IMR-90 (cell line): Measurements from ENCODE around the gene TSPAN32. TPM values are rescaled to one million over a fixed set of nuclear protein-coding genes. Genes with fewer than 3 reads are reported as not detected.

Source experiments
- ATAC-seq: fragments of 200-7000 bp; cut with Tn5 transposase; 2 replicates; pipeline ENCODE4 v1.9.1; 2020; ENCODE audit warnings: low read depth, mild to moderate bottlenecking, moderate library complexity
- BruUV-seq: library from RNA; stranded (reverse); fragments of 400-500 nt; replicated peaks from 2 replicates; lab custom pipeline; 2021; lab: Mats Ljungman, UMichigan
- CTCF ChIA-PET: fragments of 300-600 bp; formaldehyde crosslinking; extraction: SDS; loops from one replicate; lab custom pipeline; 2021; ENCODE audit warnings: antibody characterized with exemption; lab: Yijun Ruan, JAX
- POLR2A ChIA-PET: fragments of 300-600 bp; sonication (Branson Sonifier 250); formaldehyde crosslinking; loops from one replicate; lab custom pipeline; 2022; ENCODE audit warnings: antibody characterized with exemption; ENCODE audit not compliant: unreplicated experiment; lab: Charles Lee
- DNase-seq: peaks from one replicate; pipeline ENCODE4 v3.0.0; 2013
- H2AFZ ChIP-seq: replicated peaks from 2 replicates; pipeline ENCODE3; 2013; ENCODE audit warnings: low read length, mild to moderate bottlenecking; ENCODE audit not compliant: poor library complexity
- H2AK5ac ChIP-seq: 2 replicates; pipeline ENCODE4 v1.6.1; 2013; ENCODE audit warnings: low read depth, low read length, inconsistent platforms
- H2AK9ac ChIP-seq: replicated peaks from 2 replicates; pipeline ENCODE3; 2013; ENCODE audit warnings: mild to moderate bottlenecking, low read depth, low read length, moderate library complexity; ENCODE audit not compliant: poor library complexity
- H2BK120ac ChIP-seq: 2 replicates; pipeline ENCODE4 v1.6.1; 2013; ENCODE audit warnings: low read depth, low read length, inconsistent platforms
- H2BK15ac ChIP-seq: 3 replicates; pipeline ENCODE4 v1.6.1; 2013; ENCODE audit warnings: low read depth, low read length, inconsistent platforms
- H2BK20ac ChIP-seq: 2 replicates; pipeline ENCODE4 v1.6.1; 2013; ENCODE audit warnings: low read depth, mild to moderate bottlenecking, inconsistent platforms, low read length, moderate library complexity
- H2BK5ac ChIP-seq: 2 replicates; pipeline ENCODE4 v1.6.1; 2013; ENCODE audit warnings: mild to moderate bottlenecking, low read depth, low read length, inconsistent platforms; ENCODE audit not compliant: poor library complexity, severe bottlenecking
- H3K14ac ChIP-seq: replicated peaks from 2 replicates; pipeline ENCODE4 v1.6.1; 2013; ENCODE audit warnings: low read depth, low read length, inconsistent platforms
- H3K18ac ChIP-seq: 2 replicates; pipeline ENCODE4 v1.6.1; 2013; ENCODE audit warnings: low read depth, low read length, control low read depth
- H3K23ac ChIP-seq: 2 replicates; pipeline ENCODE4 v1.6.1; 2013; ENCODE audit warnings: low read depth, low read length, inconsistent platforms
- H3K27ac ChIP-seq: 2 replicates; pipeline ENCODE4 v1.5.1; 2013; ENCODE audit warnings: mild to moderate bottlenecking, control low read depth, low read length; ENCODE audit not compliant: insufficient read depth
- H3K27me3 ChIP-seq: 2 replicates; pipeline ENCODE4 v1.6.1; 2013; ENCODE audit warnings: low read length; ENCODE audit not compliant: control insufficient read depth, insufficient read depth
- H3K36me3 ChIP-seq: 2 replicates; pipeline ENCODE4 v1.6.1; 2013; ENCODE audit warnings: low read length, mixed read lengths; ENCODE audit not compliant: control insufficient read depth, insufficient read depth
- H3K4ac ChIP-seq: 2 replicates; pipeline ENCODE4 v1.6.1; 2013; ENCODE audit warnings: low read depth, low read length, inconsistent platforms
- H3K4me1 ChIP-seq: 2 replicates; pipeline ENCODE4 v1.6.1; 2013; ENCODE audit warnings: low read length, mixed read lengths; ENCODE audit not compliant: control insufficient read depth, insufficient read depth
- H3K4me2 ChIP-seq: 2 replicates; pipeline ENCODE4 v1.6.1; 2013; ENCODE audit warnings: low read depth, mild to moderate bottlenecking, control low read depth, low read length, moderate library complexity
- H3K4me3 ChIP-seq: 2 replicates; pipeline ENCODE4 v1.5.1; 2013; ENCODE audit warnings: low read depth, mild to moderate bottlenecking, control low read depth, low read length, moderate library complexity; ENCODE audit not compliant: insufficient read depth
- H3K56ac ChIP-seq: 2 replicates; pipeline ENCODE4 v1.6.1; 2013; ENCODE audit warnings: low read length, inconsistent platforms; ENCODE audit not compliant: insufficient read depth; ENCODE audit errors: extremely low read depth
- H3K79me1 ChIP-seq, 2 experiments: 2 replicates each; pipeline ENCODE4 v1.6.1; 2013; ENCODE audit warnings: low read length in 2 of 2, inconsistent platforms in 1 of 2, low read depth in 1 of 2
- H3K9ac ChIP-seq: 2 replicates; pipeline ENCODE4 v1.6.1; 2013; ENCODE audit warnings: low read depth, low read length, control low read depth
- H3K9me1 ChIP-seq: 2 replicates; pipeline ENCODE4 v1.6.1; 2013; ENCODE audit warnings: low read length, inconsistent platforms; ENCODE audit not compliant: insufficient read depth
- H3K9me3 ChIP-seq: 2 replicates; pipeline ENCODE4 v1.6.1; 2013; ENCODE audit warnings: low read length; ENCODE audit not compliant: control insufficient read depth, insufficient read depth
- H4K20me1 ChIP-seq: 2 replicates; pipeline ENCODE4 v1.6.1; 2013; ENCODE audit warnings: low read length, inconsistent platforms; ENCODE audit not compliant: insufficient read depth
- H4K5ac ChIP-seq: 2 replicates; pipeline ENCODE4 v1.6.1; 2013; ENCODE audit warnings: mild to moderate bottlenecking, low read depth, low read length, control low read depth
- H4K8ac ChIP-seq, 2 experiments: 2 replicates each; pipeline ENCODE4 v1.6.1; 2013; ENCODE audit warnings: low read depth in 2 of 2, low read length in 2 of 2, control low read depth in 1 of 2, inconsistent platforms in 1 of 2
- H4K91ac ChIP-seq: 2 replicates; pipeline ENCODE4 v1.6.1; 2013; ENCODE audit warnings: low read depth, low read length, inconsistent platforms; ENCODE audit not compliant: insufficient read depth
- BHLHE40 ChIP-seq: fragments of 150-350 bp; IDR thresholded peaks from 2 replicates; pipeline ENCODE4 v1.6.1; 2016; ENCODE audit warnings: mild to moderate bottlenecking, low read depth, low read length
- CEBPB ChIP-seq: IDR thresholded peaks from 2 replicates; pipeline ENCODE4 v1.6.1; 2012; ENCODE audit warnings: low read depth, low read length, improper control_type of control experiment
- CHD1 ChIP-seq: IDR thresholded peaks from 2 replicates; pipeline ENCODE4 v1.6.1; 2012; ENCODE audit warnings: low read depth, low read length, improper control_type of control experiment
- FOS ChIP-seq: fragments of 150-350 bp; IDR thresholded peaks from 2 replicates; pipeline ENCODE4 v1.6.1; 2016; ENCODE audit warnings: low read depth, low read length
- MAFK ChIP-seq: IDR thresholded peaks from 2 replicates; pipeline ENCODE4 v1.6.1; 2012; ENCODE audit warnings: low read depth, low read length, improper control_type of control experiment
- MAZ ChIP-seq: IDR thresholded peaks from 2 replicates; pipeline ENCODE4 v1.6.1; 2012; ENCODE audit warnings: low read depth, mild to moderate bottlenecking, low read length, improper control_type of control experiment, moderate library complexity, borderline replicate concordance
- MXI1 ChIP-seq: IDR thresholded peaks from 2 replicates; pipeline ENCODE4 v1.6.1; 2012; ENCODE audit warnings: low read depth, mild to moderate bottlenecking, low read length, moderate library complexity, borderline replicate concordance
- NFE2L2 ChIP-seq: fragments of 150-350 bp; IDR thresholded peaks from 2 replicates; pipeline ENCODE4 v1.6.1; 2016; ENCODE audit warnings: low read depth, mild to moderate bottlenecking, low read length
- POLR2A ChIP-seq: IDR thresholded peaks from 2 replicates; pipeline ENCODE4 v1.6.1; 2012; ENCODE audit warnings: mild to moderate bottlenecking, low read depth, low read length
- RAD21 ChIP-seq: IDR thresholded peaks from 2 replicates; pipeline ENCODE4 v1.6.1; 2012; ENCODE audit warnings: low read length, improper control_type of control experiment
- RCOR1 ChIP-seq: IDR thresholded peaks from 2 replicates; pipeline ENCODE4 v1.6.1; 2012; ENCODE audit warnings: mild to moderate bottlenecking, low read length, improper control_type of control experiment; ENCODE audit not compliant: insufficient replicate concordance
- RFX5 ChIP-seq: IDR thresholded peaks from 2 replicates; pipeline ENCODE4 v1.8.0; 2012; ENCODE audit warnings: low read depth, mild to moderate bottlenecking, low read length, moderate library complexity
- SMC3 ChIP-seq: fragments of 150-350 bp; IDR thresholded peaks from 2 replicates; pipeline ENCODE4 v1.6.1; 2016; ENCODE audit warnings: low read depth, mild to moderate bottlenecking, antibody characterized with exemption, low read length, moderate library complexity
- WGBS, 2 experiments: methylation state at CpG; one replicate each; pipeline versions ENCODE4 v1.1.5 to v1.1.7; 2013; ENCODE audit warnings: missing lambda C conversion rate in 2 of 2; ENCODE audit not compliant: insufficient read length in 1 of 2; ENCODE audit errors: extremely low coverage in 2 of 2; 5-methylcytosine and 5-hydroxymethylcytosine counted together
- dilution Hi-C: fragments of 300-500 bp; cut with HindIII; formaldehyde crosslinking; loops from one replicate; pipeline ENCODE4 v1.14.3; 2018; ENCODE audit warnings: low sequenced_read_pairs; ENCODE audit not compliant: unreplicated experiment
- in situ Hi-C: fragments of 300-500 bp; cut with MboI; formaldehyde crosslinking; loops from 3 replicates; pipeline ENCODE4 v1.14.3; 2019; ENCODE audit warnings: low sequenced_read_pairs, inconsistent platforms, mixed read lengths
- intact Hi-C: fragments of 100-400 bp; cut with micrococcal nuclease; formaldehyde crosslinking; loops from 2 replicates; pipeline ENCODE4 v1.10.0; 2022
- polyA plus RNA-seq, 3 experiments: library from polyadenylated mRNA; depleted of rRNA; stranded (reverse); fragments of >200 nt; gene quantifications; 2 replicates each; pipeline ENCODE4 v1.2.3, GENCODE V29; 2012; ENCODE audit warnings: low replicate concordance in 1 of 3
- total RNA-seq: library from RNA; depleted of rRNA; stranded (reverse); fragments of >200 nt; gene quantifications from 2 replicates; pipeline ENCODE4 v1.2.3, GENCODE V29; 2012
- TF ChIP-seq, protein P1 (sequence below): fragments of 150-350 bp; IDR thresholded peaks from 2 replicates; pipeline ENCODE4 v1.6.1; 2016; ENCODE audit warnings: low read depth, mild to moderate bottlenecking, low read length, moderate library complexity, borderline replicate concordance
- TF ChIP-seq, protein P2 (sequence below): fragments of 150-350 bp; IDR thresholded peaks from 2 replicates; pipeline ENCODE4 v1.6.1; 2017; ENCODE audit warnings: mild to moderate bottlenecking, antibody characterized with exemption, low read length, low read depth
- TF ChIP-seq, protein P3 (sequence below): conservative IDR thresholded peaks from 2 replicates; pipeline ENCODE4 v1.5.1; 2012; ENCODE audit warnings: mild to moderate bottlenecking, low read depth, low read length, improper control_type of control experiment

TSPAN32 gene
- total and polyA plus RNA-seq, 2 of the 4 experiments (the other 2 are of a cell fraction), result 0.07 TPM; not detected in 1

DNA sequence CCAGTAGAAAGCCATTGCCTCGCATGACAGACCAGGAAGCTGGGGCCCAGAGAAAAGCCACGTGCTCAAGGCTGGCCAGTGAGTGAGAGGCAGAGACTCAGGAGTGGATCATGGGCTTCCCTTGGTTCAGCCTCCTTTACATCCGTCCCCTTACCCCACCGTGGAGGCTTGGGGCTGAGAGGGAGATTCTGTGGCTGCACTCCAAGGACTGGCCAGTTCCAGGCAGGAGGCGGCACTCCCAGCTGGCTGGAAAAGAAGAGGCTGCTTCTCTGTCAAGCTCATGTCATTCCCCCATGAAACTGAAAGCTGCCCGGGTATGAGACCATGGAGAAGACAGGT is 24.8 kb upstream of the TSPAN32 start:
- no peaks in the 10 kb centered on the region for H3K9me1 ChIP-seq
- H2BK5ac ChIP-seq, result no peak overlapping the region
- H4K20me1 ChIP-seq, result no peaks in the 10 kb centered on the region
- no peak overlapping the region for H2BK20ac ChIP-seq
- H3K4me3 ChIP-seq, result no peak overlapping the region
- H3K27ac ChIP-seq, result no peak overlapping the region
- no peak overlapping the region for H4K5ac ChIP-seq
- no peak overlapping the region for H2AK5ac ChIP-seq
- ChIA-PET POLR2A (no interaction called here), CTCF (no interaction called here)
- no peak overlapping the region for H4K8ac ChIP-seq
- no peaks in the 10 kb centered on the region for H3K9me3 ChIP-seq
- intact Hi-C loops, result no loop called here
- DNase-seq (no peak), ATAC-seq (no peak; the same call in 1 of the 2 replicates)
- H3K56ac ChIP-seq, result no peak overlapping the region
- in situ Hi-C loops, result no loop called here
- no TSS peak for BruUV-seq
- H3K36me3 ChIP-seq, result no peaks in the 10 kb centered on the region
- WGBS, 2 experiments, result 33% methylated on average over 2 of the region's 6 CpGs; no CpG with 5 or more reads in 1 of the 2 experiments
- H3K14ac ChIP-seq, result no peak overlapping the region
- H3K4me2 ChIP-seq, result no peak overlapping the region
- H3K4ac ChIP-seq, result no peak overlapping the region
- H2BK15ac ChIP-seq, result no peak overlapping the region
- H2BK120ac ChIP-seq, result no peak overlapping the region
- TF ChIP-seq, protein P1, sequence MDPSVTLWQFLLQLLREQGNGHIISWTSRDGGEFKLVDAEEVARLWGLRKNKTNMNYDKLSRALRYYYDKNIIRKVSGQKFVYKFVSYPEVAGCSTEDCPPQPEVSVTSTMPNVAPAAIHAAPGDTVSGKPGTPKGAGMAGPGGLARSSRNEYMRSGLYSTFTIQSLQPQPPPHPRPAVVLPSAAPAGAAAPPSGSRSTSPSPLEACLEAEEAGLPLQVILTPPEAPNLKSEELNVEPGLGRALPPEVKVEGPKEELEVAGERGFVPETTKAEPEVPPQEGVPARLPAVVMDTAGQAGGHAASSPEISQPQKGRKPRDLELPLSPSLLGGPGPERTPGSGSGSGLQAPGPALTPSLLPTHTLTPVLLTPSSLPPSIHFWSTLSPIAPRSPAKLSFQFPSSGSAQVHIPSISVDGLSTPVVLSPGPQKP, result no peak
- TF ChIP-seq FOS, result no peak
- no peak for TF ChIP-seq MXI1
- TF ChIP-seq MAFK, result no peak
- TF ChIP-seq CEBPB, result no peak
- no peak for TF ChIP-seq SMC3
- TF ChIP-seq RCOR1, result no peak
- TF ChIP-seq, protein P2, sequence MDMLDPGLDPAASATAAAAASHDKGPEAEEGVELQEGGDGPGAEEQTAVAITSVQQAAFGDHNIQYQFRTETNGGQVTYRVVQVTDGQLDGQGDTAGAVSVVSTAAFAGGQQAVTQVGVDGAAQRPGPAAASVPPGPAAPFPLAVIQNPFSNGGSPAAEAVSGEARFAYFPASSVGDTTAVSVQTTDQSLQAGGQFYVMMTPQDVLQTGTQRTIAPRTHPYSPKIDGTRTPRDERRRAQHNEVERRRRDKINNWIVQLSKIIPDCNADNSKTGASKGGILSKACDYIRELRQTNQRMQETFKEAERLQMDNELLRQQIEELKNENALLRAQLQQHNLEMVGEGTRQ, result no peak
- TF ChIP-seq RAD21, result no peak
- TF ChIP-seq MAZ, result no peak
- TF ChIP-seq RFX5, result no peak
- TF ChIP-seq NFE2L2, result no peak
- TF ChIP-seq POLR2A, result no peak
- TF ChIP-seq, protein P3, sequence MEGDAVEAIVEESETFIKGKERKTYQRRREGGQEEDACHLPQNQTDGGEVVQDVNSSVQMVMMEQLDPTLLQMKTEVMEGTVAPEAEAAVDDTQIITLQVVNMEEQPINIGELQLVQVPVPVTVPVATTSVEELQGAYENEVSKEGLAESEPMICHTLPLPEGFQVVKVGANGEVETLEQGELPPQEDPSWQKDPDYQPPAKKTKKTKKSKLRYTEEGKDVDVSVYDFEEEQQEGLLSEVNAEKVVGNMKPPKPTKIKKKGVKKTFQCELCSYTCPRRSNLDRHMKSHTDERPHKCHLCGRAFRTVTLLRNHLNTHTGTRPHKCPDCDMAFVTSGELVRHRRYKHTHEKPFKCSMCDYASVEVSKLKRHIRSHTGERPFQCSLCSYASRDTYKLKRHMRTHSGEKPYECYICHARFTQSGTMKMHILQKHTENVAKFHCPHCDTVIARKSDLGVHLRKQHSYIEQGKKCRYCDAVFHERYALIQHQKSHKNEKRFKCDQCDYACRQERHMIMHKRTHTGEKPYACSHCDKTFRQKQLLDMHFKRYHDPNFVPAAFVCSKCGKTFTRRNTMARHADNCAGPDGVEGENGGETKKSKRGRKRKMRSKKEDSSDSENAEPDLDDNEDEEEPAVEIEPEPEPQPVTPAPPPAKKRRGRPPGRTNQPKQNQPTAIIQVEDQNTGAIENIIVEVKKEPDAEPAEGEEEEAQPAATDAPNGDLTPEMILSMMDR, result no peak
- no peak for TF ChIP-seq CHD1
- TF ChIP-seq BHLHE40, result no peak
- H4K91ac ChIP-seq, result no peak overlapping the region
- no peak overlapping the region for H2AFZ ChIP-seq
- H3K9ac ChIP-seq, result no peak overlapping the region
- H3K18ac ChIP-seq, result no peak overlapping the region
- no peaks in the 10 kb centered on the region for H3K4me1 ChIP-seq
- H3K27me3 ChIP-seq, result peaks cover 53% of the 10 kb centered on the region
- no peak overlapping the region for H3K23ac ChIP-seq
- dilution Hi-C loops, result no loop called here
- H3K79me1 ChIP-seq, result no peaks in the 10 kb centered on the region
- H2AK9ac ChIP-seq, result no peak overlapping the region
